Lung microvascular endothelial cell (primary cell): Measurements from ENCODE around the gene RBMXL2. TPM values are rescaled to one million over a fixed set of nuclear protein-coding genes. Genes with fewer than 3 reads are reported as not detected.

Source experiments
- DNase-seq, 2 donors: peaks; one replicate each; pipeline versions ENCODE4 v3.0.0 to v3.0.0-alpha.2; 2010; ENCODE audit warnings: low read depth in 2 of 2
- total RNA-seq: library from RNA; depleted of rRNA; stranded (reverse); fragments of >200 nt; gene quantifications from 2 replicates; pipeline ENCODE4 v1.2.1, GENCODE V29; 2014

Gene RBMXL2
- total RNA-seq, result not detected in 2 replicates

DNA sequence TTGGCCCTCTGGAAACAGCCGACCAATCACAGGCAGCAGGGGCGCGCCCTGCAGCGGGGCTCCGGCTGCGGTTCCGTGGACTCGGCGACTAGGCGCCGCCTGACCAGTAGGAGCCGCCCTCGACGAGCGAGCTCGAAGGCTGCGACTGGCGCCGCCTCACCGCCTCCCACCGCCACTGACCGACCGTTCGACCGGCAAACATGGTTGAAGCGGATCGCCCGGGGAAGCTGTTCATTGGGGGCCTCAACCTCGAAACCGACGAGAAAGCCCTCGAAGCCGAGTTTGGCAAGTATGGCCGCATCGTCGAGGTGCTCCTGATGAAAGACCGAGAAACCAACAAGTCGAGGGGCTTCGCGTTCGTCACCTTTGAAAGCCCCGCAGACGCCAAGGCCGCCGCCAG lies at the start of gene RBMXL2:
RBMXL2 (plus strand) TSS at position 78 of the 400 bp plus-strand sequence; CDS start at position 201, 123 bp downstream.
- DNase-seq, result peak in 1 of 2 donors; percentile 14

DNA sequence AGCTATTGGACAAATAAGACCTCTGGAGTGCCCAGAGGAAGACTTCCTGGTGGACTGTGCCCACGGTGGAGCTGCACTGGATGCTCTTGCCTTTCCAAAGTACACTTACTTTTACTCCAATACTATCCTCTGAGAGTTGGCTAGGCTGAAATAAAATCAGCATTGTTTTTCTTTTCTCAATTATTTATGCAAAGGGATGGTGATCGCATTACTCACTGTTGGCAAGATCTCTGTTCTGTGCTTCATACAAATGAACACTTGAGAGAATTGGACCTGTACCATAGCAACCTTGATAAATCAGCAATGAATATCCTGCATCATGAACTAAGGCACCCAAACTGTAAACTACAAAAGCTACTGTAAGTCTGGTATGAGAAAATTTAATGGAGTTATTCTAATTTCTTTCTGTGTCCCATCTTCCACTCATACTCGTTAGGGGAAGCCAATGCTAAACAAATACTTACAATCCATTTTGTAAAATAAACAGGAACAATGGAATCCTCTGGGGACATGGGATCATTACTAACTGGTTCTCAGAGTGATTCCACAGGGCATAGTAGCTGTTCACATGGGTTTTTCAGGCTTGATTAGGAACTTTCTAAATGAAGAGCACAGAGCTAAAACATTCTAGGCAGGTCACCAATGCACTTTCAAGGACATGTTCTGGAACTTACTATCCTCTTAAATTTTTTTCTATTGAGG lies 42.2 kb upstream of the RBMXL2 start:
- peak in 1 of 2 donors; percentile 10 for DNase-seq

DNA sequence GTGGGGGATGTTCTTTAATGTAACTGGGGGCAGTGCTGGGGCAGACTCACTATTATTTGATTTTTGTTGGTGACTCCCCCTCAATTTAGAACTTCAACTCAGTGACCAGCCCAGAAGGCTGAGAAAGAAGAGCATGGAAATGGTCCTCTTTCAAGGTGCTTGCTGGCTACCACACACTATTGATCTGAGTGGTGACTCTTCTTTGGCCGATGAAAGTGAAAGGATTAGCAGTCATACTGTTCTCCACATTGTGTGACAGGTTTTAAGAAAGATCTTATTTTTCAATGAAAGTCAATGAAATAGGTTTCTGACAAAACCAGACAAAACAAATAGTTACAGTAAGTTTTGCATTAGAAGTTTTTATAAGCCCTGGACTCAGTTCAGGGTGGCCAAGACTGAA lies 38.6 kb upstream of the RBMXL2 start:
- DNase-seq, result no peak

DNA sequence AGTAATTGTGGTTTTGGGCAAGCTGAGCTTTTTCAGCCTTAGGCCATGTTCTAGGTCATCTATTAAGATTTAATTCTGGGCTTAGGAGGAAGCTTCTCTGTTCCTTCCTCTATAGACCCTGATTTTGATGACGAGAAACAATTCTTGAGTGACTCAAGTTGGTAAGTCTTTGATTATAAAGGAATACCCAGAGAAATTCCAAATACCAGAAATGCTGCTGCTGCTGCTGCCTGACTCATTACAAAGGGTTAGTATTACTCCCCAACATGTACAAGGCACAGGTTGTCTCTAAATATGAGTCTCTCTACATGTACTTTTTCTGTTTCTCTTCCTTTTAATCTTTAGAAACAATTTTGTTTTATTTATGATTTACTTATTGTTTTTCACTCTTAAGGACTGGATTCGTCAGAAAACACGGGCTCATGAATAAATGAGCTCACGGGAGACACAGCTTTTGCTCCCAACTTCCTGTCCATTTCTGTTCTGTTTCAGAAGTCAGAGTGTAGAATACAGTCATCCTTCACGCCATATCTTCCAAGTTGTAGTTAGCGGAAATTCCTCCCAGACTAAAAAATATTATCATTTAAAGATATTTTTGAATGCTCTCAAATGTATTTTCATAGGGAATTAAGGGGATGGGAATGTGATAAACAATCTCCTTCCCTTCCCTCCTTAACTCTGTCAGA lies 31.8 kb upstream of the RBMXL2 start:
- no peak for DNase-seq

DNA sequence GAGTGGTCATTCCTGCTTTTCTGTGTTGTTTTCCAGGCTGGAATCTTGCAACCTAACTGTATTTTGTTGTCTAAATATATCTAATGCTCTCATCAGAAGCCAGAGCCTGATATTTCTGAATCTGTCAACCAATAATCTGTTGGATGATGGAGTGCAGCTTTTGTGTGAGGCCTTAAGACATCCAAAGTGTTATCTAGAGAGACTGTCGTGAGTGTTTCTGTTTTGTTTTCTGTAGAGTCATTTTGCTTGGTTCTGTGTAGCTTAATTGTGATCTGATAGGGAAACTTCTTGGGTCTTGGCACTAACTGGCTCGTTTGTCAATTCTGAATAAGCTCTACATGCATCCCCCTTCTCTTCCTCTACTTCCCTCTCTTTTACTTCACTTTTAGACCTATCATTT lies 31.2 kb upstream of the RBMXL2 start:
- DNase-seq, result no peak

DNA sequence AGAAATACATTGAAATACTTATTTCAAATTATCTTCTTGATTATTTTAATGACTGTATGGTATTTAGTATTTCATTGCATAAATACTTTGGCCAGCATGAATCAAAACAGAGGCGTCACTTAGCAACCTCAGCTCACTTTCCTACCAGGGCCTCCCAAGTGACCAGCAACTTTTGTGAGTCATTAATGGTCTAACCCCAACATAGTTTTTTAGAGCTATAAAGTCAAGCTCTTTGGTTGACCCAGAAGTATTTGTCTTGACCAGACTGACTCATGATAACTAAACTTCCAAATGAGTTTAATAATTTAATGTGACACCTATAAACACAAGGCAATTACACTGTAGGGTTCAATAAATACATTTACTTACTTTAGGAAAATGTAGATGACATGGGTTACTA lies 27.9 kb upstream of the RBMXL2 start:
- peak in 1 of 2 donors; percentile 10 for DNase-seq

DNA sequence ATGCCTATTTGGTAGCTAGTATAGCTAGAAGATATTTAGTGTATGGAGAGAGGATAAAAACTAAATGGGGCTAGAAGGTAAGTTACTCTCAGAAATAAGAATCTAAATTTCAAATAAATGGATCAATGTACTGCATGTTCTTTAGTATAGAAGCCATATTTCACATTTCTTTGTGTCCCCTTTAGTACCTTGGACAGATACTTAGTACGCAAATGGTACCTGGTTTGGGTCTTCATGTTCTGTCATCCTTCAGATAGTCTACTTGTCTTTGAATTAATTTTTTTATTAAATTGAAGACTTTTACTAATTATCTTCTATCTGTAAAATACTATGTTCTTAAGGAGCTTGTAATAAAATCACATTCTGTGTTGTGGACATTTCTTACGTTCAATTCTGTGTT lies 26.3 kb upstream of the RBMXL2 start:
- no peak for DNase-seq

DNA sequence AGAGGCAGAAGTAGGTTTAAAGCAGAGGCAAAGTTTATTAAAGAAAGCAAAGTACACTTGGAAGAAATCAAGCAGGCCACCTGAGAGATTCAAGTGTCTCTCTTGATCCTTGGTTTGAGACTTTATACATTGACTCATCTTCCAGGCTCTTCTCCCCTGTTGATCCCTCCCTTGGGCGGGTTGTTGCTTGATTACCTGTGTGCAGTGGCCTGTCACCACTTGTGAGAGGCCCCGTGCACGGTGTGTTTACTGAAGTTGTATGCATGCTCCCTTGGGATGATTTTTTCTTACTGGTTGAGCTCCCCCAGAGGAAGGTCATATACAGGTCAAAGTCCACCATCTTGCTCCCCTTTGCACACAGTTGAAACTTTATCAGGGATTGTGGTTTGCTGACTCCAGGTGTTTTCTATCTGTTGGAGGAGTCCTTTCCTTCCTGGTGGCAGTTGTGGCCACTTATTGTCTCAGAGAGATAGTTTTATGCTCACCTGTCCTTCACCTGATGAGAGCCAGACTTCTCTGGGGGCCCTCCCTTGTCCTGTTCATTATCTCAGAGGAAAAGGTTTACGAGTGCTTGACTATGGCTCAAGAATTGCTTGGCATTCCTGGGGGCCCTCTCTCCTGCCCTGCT lies 16.3 kb upstream of the RBMXL2 start:
- no peak for DNase-seq

DNA sequence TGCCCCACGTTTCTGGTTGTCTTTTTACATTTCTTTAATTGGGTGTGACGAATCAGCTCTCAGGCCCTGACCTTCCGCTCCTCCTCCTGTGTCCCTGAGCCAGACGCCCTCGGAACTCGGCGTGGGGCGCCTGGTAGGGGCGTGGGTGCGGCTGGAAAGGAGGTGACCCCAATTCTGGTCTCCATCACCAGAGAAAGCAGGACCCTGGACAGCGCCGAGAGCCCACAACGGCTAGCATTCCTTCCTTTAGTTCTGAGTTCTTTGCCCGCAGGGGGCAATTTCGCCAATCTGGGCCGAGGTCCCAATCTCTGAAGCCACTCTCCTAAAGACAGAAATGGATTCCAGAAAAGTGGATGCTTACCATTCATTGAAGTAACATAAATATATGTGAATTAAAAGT lies 11.7 kb upstream of the RBMXL2 start:
- DNase-seq, result no peak

DNA sequence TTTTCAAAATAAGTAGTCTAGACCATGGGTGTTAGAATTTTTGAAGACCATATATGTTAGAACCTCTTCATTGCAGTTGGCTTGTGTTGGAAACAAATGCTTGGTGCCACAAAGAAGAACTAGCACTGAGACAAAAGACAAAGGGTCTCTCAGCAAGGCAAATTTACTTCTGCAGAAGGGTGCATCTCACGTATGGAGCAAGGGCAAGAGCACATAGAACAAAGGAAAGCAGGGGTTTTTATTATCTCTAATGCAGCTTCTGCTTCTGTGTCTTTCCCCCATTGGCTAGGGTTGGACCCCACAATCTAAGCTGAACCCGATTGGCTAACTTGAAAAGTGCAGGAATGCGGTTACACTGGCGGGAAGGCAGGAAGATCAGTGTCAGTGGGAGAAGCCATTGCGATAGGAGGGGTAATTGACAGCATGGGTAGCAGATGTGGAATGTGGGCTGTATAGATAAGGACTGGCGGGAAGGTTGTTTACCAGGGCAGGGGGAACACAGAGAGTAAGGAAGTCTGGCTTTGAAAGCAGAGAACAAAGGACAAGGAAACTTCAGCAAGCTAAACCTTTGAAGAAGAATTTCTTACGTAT lies 9.2 kb upstream of the RBMXL2 start:
- DNase-seq, result no peak

DNA sequence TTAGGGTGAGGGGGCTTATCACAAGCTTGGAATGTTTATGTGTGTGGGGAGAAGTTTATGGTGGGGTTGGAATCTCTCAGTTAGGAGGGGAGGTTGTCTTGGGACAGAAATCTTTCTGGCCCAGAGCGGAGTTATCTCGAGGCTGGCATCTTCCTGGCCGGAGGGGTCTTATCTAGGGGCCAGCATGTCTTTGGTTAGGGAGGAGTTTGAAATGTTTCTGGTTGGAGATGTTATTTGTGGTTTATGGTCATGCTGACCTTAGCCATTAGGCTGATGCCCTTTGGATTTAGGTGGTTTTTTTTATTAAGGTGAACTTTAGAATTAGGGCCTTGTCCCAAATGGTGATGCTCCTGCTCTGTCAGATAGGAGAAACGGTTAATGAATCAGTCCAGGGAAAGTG lies 7.9 kb upstream of the RBMXL2 start:
- DNase-seq, result no peak

DNA sequence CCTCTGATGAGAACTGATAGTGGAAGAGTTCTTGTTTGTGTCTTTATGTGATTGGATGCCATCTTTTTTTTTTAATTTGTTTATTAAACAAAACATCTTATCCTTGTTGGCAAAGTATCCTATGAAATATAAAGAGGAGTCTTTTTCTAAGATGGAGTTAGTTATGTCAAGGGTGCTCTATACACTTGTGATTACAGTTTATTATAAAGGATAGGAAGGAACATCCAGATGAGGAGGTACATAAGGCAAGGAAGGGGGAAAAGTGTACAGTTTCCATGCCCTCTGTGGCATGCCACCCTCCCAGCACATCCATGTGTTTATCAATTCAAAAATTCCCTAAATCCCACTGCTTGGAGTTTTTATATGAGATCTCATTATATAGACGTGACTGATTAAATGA lies 7.4 kb upstream of the RBMXL2 start:
- no peak for DNase-seq

DNA sequence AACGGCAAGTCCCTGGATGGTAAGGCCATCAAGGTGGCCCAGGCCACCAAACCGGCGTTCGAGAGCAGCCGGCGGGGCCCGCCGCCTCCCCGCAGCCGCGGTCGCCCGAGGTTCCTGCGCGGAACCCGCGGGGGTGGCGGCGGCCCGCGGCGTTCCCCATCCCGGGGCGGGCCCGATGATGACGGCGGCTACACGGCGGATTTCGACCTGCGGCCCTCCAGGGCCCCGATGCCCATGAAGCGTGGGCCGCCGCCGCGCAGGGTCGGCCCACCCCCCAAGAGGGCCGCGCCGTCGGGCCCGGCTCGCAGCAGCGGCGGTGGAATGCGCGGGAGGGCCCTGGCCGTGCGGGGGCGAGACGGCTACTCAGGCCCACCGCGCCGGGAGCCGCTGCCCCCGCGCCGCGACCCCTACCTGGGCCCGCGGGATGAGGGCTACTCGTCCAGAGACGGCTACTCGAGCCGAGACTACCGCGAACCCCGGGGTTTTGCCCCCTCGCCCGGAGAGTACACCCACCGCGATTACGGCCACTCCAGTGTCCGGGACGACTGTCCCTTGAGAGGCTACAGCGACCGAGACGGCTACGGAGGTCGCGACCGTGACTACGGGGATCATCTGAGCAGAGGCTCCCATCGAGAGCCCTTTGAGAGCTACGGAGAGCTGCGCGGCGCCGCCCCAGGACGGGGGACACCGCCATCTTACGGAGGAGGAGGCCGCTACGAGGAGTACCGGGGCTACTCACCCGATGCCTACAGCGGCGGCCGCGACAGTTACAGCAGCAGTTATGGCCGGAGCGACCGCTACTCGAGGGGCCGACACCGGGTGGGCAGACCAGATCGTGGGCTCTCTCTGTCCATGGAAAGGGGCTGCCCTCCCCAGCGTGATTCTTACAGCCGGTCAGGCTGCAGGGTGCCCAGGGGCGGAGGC lies 792 bp downstream of the RBMXL2 start:
- no peak for DNase-seq

DNA sequence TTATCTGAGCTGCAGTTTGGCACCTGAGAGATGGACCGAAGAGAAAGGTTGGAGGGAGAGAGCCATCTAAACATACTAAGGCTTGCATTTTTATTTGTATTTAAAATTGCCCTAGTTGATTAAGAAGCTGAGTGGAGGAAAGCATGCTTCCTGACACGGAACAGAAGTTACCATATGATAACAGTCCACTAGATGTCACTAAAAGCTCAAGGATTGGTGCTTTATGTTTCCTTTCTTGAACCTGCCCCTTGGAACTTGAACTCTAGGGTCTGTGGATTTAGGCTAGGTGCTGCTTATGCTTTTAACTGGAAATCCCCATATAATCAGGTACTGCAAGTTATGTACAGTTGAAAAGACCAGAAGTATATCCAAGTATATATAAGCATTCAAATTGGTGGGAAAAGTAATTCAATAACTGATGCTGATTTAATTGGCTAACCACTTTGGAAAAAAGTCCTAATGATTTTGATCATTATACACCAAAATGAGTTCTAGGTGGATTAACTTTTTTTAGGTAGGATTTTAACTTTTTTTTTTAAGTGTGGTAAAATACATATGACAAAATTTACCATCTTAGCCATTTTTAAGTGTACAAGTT lies 9.5 kb downstream of the RBMXL2 start:
- DNase-seq, result peak; percentile 58 to 60

DNA sequence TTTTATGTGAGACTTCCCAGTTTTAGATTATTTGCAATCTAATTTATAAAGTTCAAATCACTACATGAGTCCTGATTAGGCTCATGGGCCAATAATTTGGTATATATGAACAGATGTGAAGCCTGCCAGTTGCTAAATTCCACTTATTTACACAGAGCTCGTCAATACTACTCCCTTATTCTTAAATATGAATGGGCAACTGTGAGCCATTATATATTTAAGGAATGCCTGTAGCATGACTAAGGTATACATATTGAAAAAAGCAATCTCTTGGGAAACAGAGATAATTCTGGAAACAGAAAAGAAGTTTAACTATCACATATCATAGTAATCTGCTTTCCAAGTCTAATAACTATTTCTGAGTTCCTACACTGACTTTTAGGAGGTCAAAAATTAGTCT lies 27.0 kb downstream of the RBMXL2 start:
- DNase-seq, result no peak

DNA sequence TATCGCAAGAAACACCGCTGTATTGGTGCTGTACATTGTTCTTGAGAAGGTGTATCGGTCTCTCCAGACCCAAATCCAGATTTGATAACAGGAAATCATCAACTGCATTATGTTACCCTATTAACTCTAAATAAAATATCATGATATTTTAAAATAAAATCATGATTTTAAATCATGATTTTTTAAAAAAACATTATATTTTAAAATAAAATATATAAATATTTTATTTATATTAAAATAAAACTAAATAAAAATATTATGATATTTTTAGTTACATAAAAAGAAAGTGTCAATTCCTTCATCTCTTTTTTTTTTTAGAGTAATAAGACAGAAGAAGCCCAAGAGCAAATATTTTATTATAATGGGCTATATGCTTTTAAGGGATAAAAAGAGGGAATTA lies 27.6 kb downstream of the RBMXL2 start:
- no peak for DNase-seq

DNA sequence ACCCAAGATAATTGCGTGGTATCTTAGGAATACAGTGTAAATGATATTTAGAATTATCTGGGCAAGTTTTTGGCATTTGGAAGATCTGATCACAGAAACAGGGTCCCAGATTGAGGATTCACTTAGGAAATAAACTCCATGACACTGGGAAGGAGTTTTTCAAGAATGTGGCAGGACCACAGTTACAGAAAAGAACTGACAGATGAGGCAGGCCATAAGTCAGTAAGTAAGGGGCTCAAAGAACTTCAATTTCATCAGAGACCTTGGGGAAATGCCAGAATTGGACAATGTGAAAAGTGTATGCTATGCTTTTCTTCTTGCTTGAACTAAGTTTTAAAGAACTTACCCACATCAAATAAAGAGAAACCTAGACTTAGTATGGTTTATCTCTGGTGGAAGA lies 49.3 kb downstream of the RBMXL2 start:
- DNase-seq, result no peak
